ENCODE measurements around the gene LPCAT3.

The LPCAT3 gene

DNA sequence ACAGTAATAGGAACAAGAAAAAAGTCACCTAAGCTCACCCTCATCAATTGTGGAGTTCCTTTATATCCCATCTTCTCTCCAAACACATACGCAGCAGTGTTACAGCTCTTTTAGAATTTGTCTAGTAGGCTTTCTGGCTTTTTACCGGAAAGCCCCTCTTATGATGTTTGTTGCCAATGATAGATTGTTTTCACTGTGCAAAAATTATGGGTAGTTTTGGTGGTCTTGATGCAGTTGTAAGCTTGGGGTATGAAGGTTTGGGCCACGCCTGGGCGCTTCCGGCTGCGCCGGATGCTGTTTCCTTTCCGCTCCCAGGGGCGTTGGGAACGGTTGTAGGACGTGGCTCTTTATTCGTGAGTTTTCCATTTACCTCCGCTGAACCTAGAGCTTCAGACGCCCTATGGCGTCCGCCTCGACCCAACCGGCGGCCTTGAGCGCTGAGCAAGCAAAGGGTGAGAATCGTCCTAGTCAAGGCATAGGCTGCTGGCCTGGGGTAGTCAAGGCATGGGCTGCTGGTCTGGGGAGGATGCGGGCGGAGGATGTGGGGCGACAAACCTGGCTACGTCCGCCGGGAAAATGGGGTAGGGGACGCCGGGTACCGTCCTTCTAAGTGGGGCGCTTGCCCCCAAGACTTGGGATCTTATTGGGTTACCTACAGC is 74.4 kb downstream of the LPCAT3 start, which contains the start of the genes C12orf57 and RNU7-1 (continued):
- TF ChIP-seq EGR2 (tag by site-specific recombination; IDR thresholded peaks at IDR 0.05; ENCODE audit: low read depth), result no peak

- H3K36me3 ChIP-seq (ENCODE audit: control insufficient read depth in 2 of 2, insufficient read depth in 1 of 2, low read length in 2 of 2), result peaks cover 10 to 42% of the 10 kb centered on the region in 2 experiments; a peak in 2 of 3 replicates
- CTCF ChIA-PET, result interaction anchor here (0.8 to 6.8 kb wide), 18 partner anchors 10 to 323 kb away, joined by 3 to 138 read pairs (median 6); partner anchors contain the start of genes C1R, C1RL and SPSB2
- no peaks in the 10 kb centered on the region for H3K9me3 ChIP-seq (ENCODE audit: control insufficient read depth, insufficient read depth, low read depth, low read length)
- POLR2A ChIA-PET, result interaction anchor here (0.7 to 4.9 kb wide), 33 partner anchors 9 to 409 kb away, joined by 3 to 99 read pairs (median 5); partner anchors contain the start of genes C1RL, CDCA3, COPS7A and ENO2
- peak overlapping the region; percentile 87 for H3K27ac ChIP-seq (ENCODE audit: extremely low read depth, low read depth, low read length)
- H3K4me1 ChIP-seq (ENCODE audit: control insufficient read depth, insufficient read depth, low read length), result peaks cover 14% of the 10 kb centered on the region
- H3K4me3 ChIP-seq (ENCODE audit: low read depth, low read length), result peak overlapping the region; percentile 61
- TF ChIP-seq ZBTB17 (tag by site-specific recombination; IDR thresholded peaks at IDR 0.05) (peak; percentile 74), ZBTB20 (tag by site-specific recombination; IDR thresholded peaks at IDR 0.05) (peak; percentile 97), ZNF157 (tag by site-specific recombination; IDR thresholded peaks at IDR 0.05) (no peak), ZNF112 (tag by site-specific recombination; IDR thresholded peaks at IDR 0.05) (no peak), HOXD13 (CRISPR knock-in tag; IDR thresholded peaks at IDR 0.05; ENCODE audit: borderline replicate concordance) (no peak), ZFP69B (tag by site-specific recombination; IDR thresholded peaks at IDR 0.05) (no peak), GLIS2 (tag by site-specific recombination; IDR thresholded peaks at IDR 0.05) (no peak), MEIS1 (CRISPR knock-in tag; IDR thresholded peaks at IDR 0.05; ENCODE audit: borderline replicate concordance) (no peak), ZNF776 (tag by site-specific recombination; IDR thresholded peaks at IDR 0.05; ENCODE audit: borderline replicate concordance) (no peak), GFI1B (tag by site-specific recombination; IDR thresholded peaks at IDR 0.05) (no peak), OSR2 (tag by site-specific recombination; IDR thresholded peaks at IDR 0.05) (no peak), ZNF214 (tag by site-specific recombination; IDR thresholded peaks at IDR 0.05; ENCODE audit: borderline replicate concordance) (no peak), ZNF280C (tag by site-specific recombination; IDR thresholded peaks at IDR 0.05) (no peak), SCRT2 (tag by site-specific recombination; IDR thresholded peaks at IDR 0.05) (no peak), ZNF664 (tag by site-specific recombination; IDR thresholded peaks at IDR 0.05) (no peak), ZNF514 (tag by site-specific recombination; IDR thresholded peaks at IDR 0.05) (no peak), ZNF544 (tag by site-specific recombination; IDR thresholded peaks at IDR 0.05) (no peak), ZEB2 (tag by site-specific recombination; IDR thresholded peaks at IDR 0.05) (no peak)
- TF ChIP-seq, protein P1, sequence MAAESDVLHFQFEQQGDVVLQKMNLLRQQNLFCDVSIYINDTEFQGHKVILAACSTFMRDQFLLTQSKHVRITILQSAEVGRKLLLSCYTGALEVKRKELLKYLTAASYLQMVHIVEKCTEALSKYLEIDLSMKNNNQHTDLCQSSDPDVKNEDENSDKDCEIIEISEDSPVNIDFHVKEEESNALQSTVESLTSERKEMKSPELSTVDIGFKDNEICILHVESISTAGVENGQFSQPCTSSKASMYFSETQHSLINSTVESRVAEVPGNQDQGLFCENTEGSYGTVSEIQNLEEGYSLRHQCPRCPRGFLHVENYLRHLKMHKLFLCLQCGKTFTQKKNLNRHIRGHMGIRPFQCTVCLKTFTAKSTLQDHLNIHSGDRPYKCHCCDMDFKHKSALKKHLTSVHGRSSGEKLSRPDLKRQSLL (tag by site-specific recombination; IDR thresholded peaks at IDR 0.05), result peak; percentile 88
- TF ChIP-seq, protein P2, sequence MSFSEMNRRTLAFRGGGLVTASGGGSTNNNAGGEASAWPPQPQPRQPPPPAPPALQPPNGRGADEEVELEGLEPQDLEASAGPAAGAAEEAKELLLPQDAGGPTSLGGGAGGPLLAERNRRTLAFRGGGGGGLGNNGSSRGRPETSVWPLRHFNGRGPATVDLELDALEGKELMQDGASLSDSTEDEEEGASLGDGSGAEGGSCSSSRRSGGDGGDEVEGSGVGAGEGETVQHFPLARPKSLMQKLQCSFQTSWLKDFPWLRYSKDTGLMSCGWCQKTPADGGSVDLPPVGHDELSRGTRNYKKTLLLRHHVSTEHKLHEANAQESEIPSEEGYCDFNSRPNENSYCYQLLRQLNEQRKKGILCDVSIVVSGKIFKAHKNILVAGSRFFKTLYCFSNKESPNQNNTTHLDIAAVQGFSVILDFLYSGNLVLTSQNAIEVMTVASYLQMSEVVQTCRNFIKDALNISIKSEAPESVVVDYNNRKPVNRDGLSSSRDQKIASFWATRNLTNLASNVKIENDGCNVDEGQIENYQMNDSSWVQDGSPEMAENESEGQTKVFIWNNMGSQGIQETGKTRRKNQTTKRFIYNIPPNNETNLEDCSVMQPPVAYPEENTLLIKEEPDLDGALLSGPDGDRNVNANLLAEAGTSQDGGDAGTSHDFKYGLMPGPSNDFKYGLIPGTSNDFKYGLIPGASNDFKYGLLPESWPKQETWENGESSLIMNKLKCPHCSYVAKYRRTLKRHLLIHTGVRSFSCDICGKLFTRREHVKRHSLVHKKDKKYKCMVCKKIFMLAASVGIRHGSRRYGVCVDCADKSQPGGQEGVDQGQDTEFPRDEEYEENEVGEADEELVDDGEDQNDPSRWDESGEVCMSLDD (tag by site-specific recombination; IDR thresholded peaks at IDR 0.05), result no peak
Measured at GRCh38 chr12:6943389-6943721, 74.9 kb downstream of the LPCAT3 start.

All from HEK293 (cell line).